ENCODE data around the gene RAB27A. TPM values are rescaled to one million over a fixed set of nuclear protein-coding genes. Genes with fewer than 3 reads are reported as not detected.
"Not testable (repeated sequence)": the region's sequence is repeated elsewhere in the genome, so short reads cannot be mapped to it uniquely, and the experiment has no call there.

RAB27A gene
- polyA plus RNA-seq, 1 donor, result 21.0 TPM

DNA sequence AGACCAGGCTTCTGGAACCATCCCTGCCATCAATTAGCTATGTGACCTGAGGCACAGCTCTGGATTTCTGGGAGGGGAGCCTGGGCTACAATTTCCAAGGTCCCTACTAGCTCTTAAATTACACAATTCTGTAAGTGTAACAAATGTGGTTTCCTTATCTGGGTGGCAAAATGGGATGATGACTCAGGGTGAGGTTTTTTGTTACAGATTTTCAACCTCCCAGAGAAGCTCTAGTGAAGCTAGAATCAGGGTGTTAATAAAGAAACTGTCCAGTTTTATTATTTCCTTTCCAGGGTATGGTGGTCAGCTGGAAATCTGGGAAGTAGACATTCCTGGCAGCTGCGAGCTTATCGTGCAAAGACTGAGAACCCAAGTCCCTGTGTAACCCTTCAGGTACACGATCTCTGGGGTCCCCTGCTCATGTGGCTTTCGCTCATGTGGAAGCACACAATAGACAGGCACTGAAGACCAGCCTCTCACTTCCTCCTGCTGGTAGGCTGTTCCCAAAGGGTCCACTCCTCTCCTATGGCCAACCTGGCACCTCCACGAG lies 7.3 kb downstream of the RAB27A start:
- DNase-seq, result no peak

DNA sequence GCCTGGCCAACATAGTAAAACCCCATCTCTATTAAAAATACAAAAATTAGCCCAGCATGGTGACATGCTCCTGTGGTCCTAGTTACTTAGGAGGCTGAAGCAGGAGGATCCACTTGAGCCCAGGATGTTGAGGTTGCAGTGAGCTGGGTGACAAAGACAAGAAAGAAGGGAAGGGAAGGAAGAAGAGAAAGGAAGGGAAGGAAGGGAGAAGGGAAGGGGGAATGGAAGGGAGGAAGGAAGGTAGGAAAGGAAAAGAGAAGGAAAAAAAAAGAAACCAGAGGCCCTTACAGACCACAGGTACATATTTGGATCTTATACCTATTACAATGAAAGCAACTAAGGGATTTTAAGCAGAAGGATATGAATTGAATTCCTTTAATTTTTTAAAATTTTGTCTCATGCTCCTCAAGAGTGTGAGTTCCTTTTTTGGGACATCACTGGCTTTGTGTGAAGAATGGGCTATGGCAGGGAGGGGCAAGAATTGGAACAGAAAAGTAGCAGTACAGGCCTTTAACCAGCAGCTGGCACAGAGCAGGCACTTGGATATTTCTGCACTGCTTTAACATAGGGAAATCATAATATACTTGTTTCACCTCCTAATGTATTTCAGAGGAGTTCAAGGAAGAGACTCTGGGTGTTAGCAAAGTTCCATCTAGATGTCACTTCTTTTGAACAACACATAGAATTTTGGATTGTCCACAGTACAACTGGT lies 7.9 kb downstream of the RAB27A start:
- DNase-seq, result no peak

- not testable (repeated sequence) for DNase-seq
Observed at GRCh38 chr15:55280589-55280988, 9.0 kb downstream of the RAB27A start.

- no peak for DNase-seq
Observed at GRCh38 chr15:55279746-55280351, 9.8 kb downstream of the RAB27A start.

DNA sequence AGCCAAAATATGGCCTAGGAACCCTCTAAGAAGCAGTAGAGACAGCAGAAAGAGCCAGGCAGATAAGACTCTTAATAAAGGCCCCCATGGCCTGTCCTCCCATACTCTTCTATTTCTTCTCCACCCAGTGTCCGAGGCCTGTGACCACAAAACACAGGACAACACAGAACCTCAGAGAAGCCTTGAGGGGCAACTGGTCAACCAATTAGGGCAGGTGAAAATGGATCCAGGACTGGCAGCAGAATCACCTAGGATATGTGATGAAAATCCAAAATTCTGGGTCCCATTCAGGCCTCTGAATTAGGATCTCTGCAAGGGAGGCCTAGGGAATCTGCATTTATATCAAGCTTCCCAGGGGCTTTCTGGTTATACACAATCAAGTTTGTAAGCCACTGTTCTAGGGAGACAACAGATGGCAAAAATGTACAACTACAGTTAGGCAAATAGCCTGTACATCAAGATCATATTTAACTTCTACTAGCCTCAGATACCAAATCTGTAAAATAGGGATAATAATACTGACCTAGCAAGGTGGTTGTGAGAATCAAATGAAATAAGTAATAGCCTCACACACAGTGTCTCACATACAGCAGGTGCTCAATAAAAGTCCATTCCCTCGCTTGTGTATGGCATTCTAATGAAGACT lies 10.4 kb downstream of the RAB27A start:
- DNase-seq, result no peak

GRCh38 chr15:55277715-55278114 lies 11.9 kb downstream of the RAB27A start:
- no peak for DNase-seq

GRCh38 chr15:55277116-55277564 lies 12.5 kb downstream of the RAB27A start:
- no peak for DNase-seq

DNA sequence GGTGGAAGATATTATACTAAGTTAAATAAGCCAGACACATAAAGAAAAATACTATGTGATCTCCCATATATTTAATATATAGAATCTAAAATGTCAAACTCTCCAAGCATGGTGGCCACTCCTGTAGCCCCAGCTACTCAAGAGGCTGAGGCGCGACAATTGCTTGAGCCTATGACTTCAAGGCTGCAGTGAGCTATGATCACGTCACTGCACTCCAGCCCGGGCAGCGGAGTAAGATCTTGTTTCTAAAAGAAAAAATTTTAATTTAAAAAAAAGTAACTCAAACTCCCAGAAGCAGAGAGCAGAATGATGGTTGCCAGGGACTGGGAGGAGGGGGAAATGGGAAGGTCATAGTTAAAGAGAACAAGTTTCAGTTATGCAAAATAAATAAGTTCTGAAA lies 13.3 kb downstream of the RAB27A start:
- DNase-seq, result no peak

GRCh38 chr15:55270291-55270690 lies 19.3 kb downstream of the RAB27A start:
- DNase-seq, result no peak

DNA sequence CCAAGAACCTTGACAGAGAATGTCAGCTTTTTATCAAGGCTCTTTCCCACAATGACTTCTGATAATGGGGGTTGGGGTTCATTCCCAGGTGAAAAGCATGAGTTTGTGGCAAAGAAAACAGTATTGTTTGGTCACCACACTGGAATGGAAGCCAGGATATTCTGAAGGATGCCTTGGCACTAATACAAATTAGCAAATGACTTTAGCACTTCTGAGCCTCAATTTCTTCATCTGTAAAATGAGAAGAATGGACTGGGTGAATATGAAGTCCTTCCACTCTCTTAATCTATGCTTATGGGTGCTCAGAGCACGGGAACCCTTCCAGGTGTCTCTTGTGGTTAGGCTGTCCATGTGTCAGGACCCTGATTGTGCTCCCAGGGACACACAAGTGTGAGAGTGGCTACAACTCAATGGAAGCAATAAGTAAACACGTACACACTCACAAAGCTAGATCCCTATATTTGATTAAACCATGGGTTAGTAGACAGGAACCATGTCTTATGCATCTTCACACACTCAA lies 21.4 kb downstream of the RAB27A start:
- DNase-seq, result no peak

DNA sequence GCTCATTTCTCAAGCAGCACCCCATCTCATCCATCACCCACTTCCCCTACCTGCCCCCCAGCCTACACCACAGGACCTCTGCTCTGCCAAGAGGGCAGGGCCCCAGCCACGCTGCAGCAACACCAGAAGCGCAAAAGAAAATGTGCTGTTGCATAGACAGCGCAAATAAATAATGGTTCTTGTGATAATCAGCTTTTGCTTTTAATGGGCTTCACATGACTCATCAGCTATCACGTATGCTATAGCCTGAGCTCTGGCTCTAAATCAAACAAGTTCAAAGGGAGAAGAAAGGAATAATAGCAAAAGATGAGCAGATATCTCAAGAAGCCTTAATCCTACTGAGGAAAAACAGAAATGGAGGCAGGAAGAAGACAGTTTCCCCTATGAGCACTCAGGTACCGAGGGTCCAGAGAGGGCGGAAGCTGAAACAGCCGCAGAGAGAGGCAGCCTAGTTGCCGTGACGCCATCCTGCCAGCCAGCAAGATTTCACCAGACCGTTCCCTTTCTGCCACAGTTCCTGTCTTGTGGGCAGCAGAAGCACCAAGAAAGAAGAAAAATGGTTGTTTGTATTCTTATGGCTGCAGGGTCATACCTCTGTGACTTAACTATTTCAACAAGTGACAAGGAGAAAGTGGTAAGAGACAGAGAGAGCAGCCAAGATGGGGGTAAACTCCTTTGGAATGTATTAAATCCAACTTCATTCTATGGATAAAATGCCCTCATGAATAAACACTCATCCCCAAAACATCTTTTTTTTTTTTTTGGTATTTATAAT lies 22.0 kb downstream of the RAB27A start:
- DNase-seq, result no peak

- DNase-seq, result no peak
Observed at GRCh38 chr15:55266547-55266946, 23.1 kb downstream of the RAB27A start.

DNA sequence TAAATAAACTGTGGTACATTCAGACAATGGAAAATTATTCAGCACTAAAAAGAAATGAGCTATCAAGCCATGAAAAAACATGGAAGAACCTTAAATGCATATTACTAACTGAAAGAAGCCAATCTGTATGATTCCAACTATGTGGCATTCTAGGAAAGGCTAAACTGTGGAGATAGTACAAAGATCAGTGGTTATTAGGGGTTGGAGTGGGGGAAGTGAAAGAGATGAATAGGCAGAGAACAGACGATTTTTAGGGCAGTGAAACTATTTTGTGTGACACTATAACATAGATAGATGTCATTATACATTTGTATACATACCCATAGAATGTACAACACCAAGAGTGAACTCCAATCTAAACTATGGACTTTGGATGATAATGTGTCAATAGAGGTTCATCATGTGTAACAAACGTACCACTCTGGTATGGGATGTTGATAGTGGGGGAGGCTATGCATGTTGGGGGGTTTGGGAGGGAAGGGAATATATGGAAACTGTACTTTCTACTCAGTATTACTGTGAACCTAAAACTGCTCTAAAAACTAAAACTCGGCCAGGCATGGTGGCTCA lies 29.0 kb downstream of the RAB27A start:
- no peak for DNase-seq

- no peak for DNase-seq
Observed at GRCh38 chr15:55257938-55258337, 31.7 kb downstream of the RAB27A start.

DNA sequence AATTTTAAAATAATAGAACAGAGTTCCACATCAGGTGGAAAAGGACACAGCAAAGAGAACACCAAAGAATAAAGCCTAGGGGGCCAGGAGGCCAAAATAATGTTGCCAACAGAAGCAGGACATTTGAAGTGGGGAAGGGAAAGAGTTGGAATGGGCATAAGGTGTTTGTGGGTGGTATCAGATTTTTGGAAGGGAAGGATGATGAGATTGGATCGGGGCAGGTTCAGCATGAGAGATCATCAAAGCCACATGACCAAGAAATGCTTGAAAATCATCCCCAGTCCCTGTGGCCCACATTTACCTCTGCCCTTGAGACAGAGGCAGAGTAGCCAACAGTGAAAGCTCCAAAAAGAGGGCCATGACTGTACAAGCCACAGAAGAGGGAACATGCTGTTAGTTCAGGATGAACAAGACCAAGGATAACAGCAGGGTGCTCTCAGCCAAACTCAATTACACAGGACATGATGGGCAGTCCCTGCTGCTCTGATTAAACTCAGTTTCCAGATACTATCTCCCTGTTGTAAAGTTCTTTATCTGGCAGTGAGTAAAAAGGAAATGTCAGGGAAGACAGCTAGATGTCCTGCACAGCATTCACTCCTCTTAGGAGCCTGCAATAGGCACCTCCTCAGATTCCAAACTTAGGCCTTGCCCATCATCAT lies 32.5 kb downstream of the RAB27A start:
- DNase-seq, result no peak

GRCh38 chr15:55256281-55257011 lies 33.2 kb downstream of the RAB27A start:
- DNase-seq, result no peak

DNA sequence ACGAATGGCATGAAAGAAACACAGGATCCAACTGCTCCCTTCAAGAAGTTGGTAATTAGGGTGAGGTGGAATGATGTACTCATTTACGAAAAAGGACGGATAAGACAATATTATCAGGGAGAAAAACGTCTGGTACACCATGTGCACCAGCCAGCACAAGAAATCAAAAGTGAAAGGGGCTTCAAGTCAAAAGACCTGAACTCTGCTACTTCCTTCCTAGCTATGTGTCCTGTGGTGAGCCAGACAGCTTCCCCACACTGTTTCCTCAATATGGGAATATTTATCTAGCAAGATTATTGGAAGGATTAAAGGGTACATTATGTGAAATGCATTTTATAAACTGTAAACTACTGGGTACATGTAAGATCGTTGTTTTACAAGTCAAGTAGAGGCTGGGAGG lies 33.9 kb downstream of the RAB27A start:
- DNase-seq, result no peak

- no peak for DNase-seq
Observed at GRCh38 chr15:55254916-55255679, 34.5 kb downstream of the RAB27A start.

GRCh38 chr15:55253580-55253979 lies 36.0 kb downstream of the RAB27A start:
- DNase-seq, result no peak

DNA sequence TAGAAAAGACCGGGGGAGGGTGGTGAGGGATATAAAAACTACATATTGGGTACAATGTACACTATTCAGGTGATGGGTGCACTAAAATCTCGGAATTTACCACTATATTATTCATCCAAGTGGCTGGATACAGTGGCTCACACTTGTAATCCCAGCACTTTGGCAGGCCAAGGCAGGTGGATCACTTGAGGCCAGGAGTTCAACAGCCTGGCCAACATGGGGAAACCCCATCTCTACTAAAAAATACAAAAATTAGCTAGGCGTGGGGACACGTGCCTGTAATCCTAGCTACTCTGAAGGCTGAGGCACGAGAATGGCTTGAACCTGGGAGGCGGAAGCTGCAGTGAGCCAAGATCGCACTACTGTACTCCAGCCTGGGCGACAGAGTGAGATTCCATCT lies 37.4 kb downstream of the RAB27A start:
- DNase-seq, result not testable (repeated sequence)
